H1 (cell line): ENCODE measurements around the gene DISP3. TPM values are rescaled to one million over a fixed set of nuclear protein-coding genes. Genes with fewer than 3 reads are reported as not detected.

Experiments used
- CTCF ChIA-PET: fragments of 300-600 bp; sonication (Branson Sonifier 250); formaldehyde crosslinking; loops from one replicate; lab custom pipeline; 2021; ENCODE audit not compliant: partially characterized antibody; lab: Charles Lee
- POLR2A ChIA-PET: fragments of 300-600 bp; sonication (Branson Sonifier 250); formaldehyde crosslinking; loops from one replicate; lab custom pipeline; 2021; ENCODE audit warnings: inconsistent platforms; ENCODE audit not compliant: partially characterized antibody; lab: Charles Lee
- DNase-seq, 2 experiments: peaks; one replicate each; pipeline versions ENCODE4 v3.0.0 to v3.0.0-alpha.2; 2010 to 2022; ENCODE audit warnings: low spot score in 2 of 2, low read depth in 1 of 2, mixed read lengths in 1 of 2
- FAIRE-seq: peaks from 2 replicates; lab custom pipeline; 2011; peaks lifted over from hg19 to GRCh38; lab: Jason Lieb, UNC
- H2AFZ ChIP-seq: 2 replicates; pipeline ENCODE4 v1.8.1; 2012; ENCODE audit warnings: low read length, inconsistent platforms
- H2AK5ac ChIP-seq: 2 replicates; pipeline ENCODE4 v1.6.1; 2013; ENCODE audit warnings: low read depth, low read length
- H2BK120ac ChIP-seq: replicated peaks from 2 replicates; pipeline ENCODE3; 2013; ENCODE audit warnings: low read depth, low read length, inconsistent platforms
- H2BK12ac ChIP-seq: 2 replicates; pipeline ENCODE4 v1.6.1; 2013; ENCODE audit warnings: low read depth, low read length
- H2BK15ac ChIP-seq: 2 replicates; pipeline ENCODE4 v1.6.1; 2013; ENCODE audit warnings: low read length
- H2BK20ac ChIP-seq: 2 replicates; pipeline ENCODE4 v1.6.1; 2013; ENCODE audit warnings: low read length
- H2BK5ac ChIP-seq: 2 replicates; pipeline ENCODE4 v1.6.1; 2013; ENCODE audit warnings: low read depth, low read length
- H3K14ac ChIP-seq: 2 replicates; pipeline ENCODE4 v1.6.1; 2013; ENCODE audit warnings: inconsistent platforms; ENCODE audit not compliant: insufficient read length
- H3K18ac ChIP-seq: 2 replicates; pipeline ENCODE4 v1.6.1; 2013; ENCODE audit warnings: low read length; ENCODE audit errors: extremely low read depth
- H3K23ac ChIP-seq: 2 replicates; pipeline ENCODE4 v1.6.1; 2013; ENCODE audit warnings: inconsistent platforms; ENCODE audit not compliant: insufficient read length
- H3K23me2 ChIP-seq: 2 replicates; pipeline ENCODE4 v1.6.1; 2013; ENCODE audit warnings: low read depth, low read length
- H3K27ac ChIP-seq: 2 replicates; pipeline ENCODE4 v1.6.1; 2011; ENCODE audit warnings: low read depth, low read length, inconsistent platforms
- H3K27me3 ChIP-seq, 4 experiments: replicated peaks in 1 of 4; 1 replicate in 1 of 4; 2 replicates in 3 of 4; pipeline versions ENCODE4 v1.6.1 to v1.8.1; 2011 to 2013; ENCODE audit warnings: low read length in 3 of 4, mild to moderate bottlenecking in 3 of 4, inconsistent platforms in 2 of 4, mixed read lengths in 2 of 4, moderate library complexity in 1 of 4; ENCODE audit not compliant: control insufficient read depth in 3 of 4, insufficient read depth in 3 of 4; ENCODE audit errors: extremely low read depth in 1 of 4
- H3K36me3 ChIP-seq, 4 experiments: 2 replicates each; pipeline versions ENCODE4 v1.6.1 to v1.8.1; 2011 to 2013; ENCODE audit warnings: mild to moderate bottlenecking in 4 of 4, low read length in 3 of 4, moderate library complexity in 2 of 4, control low read depth in 1 of 4, inconsistent platforms in 1 of 4; ENCODE audit not compliant: insufficient read depth in 4 of 4, control insufficient read depth in 2 of 4
- H3K4ac ChIP-seq: replicated peaks from 2 replicates; pipeline ENCODE3; 2013; ENCODE audit warnings: low read length, low read depth, mixed read lengths, inconsistent platforms; ENCODE audit not compliant: insufficient read length
- H3K4me1 ChIP-seq, 4 experiments: replicated peaks in 1 of 4; 1 replicate in 1 of 4; 2 replicates in 3 of 4; pipeline versions ENCODE4 v1.6.1 to v1.8.1; 2011 to 2013; ENCODE audit warnings: low read length in 3 of 4, inconsistent platforms in 2 of 4, mixed read lengths in 1 of 4; ENCODE audit not compliant: insufficient read depth in 4 of 4, control insufficient read depth in 3 of 4
- H3K4me2 ChIP-seq, 2 experiments: 2 replicates each; pipeline versions ENCODE4 v1.6.1 to v1.8.1; 2011 to 2013; ENCODE audit warnings: low read depth in 2 of 2, low read length in 2 of 2, control low read depth in 1 of 2, inconsistent platforms in 1 of 2, mild to moderate bottlenecking in 1 of 2; ENCODE audit not compliant: insufficient read depth in 1 of 2
- H3K4me3 ChIP-seq, 4 experiments: fragments of 200-600, 300-600 bp in 1 of 4; sonication (generic), shearing (Covaris generic), sonication (Bioruptor Twin) in 1 of 4; 2 replicates each; pipeline versions ENCODE4 v1.5.1 to v1.8.1; 2011 to 2016; ENCODE audit warnings: low read length in 4 of 4, low read depth in 3 of 4, control low read depth in 2 of 4, inconsistent platforms in 2 of 4, mild to moderate bottlenecking in 2 of 4, mixed read lengths in 1 of 4, moderate library complexity in 1 of 4; ENCODE audit not compliant: insufficient read depth in 2 of 4; ENCODE audit errors: extremely low read depth in 1 of 4
- H3K56ac ChIP-seq: replicated peaks from 2 replicates; pipeline ENCODE3; 2013; ENCODE audit warnings: low read depth, mild to moderate bottlenecking, mixed read lengths, low read length, inconsistent platforms; ENCODE audit not compliant: insufficient read length
- H3K79me1 ChIP-seq: 2 replicates; pipeline ENCODE4 v1.6.1; 2013; ENCODE audit warnings: low read depth, low read length, control low read depth
- H3K79me2 ChIP-seq, 2 experiments: 2 replicates each; pipeline versions ENCODE4 v1.6.1 to v1.8.1; 2012 to 2013; ENCODE audit warnings: low read length in 2 of 2, mild to moderate bottlenecking in 2 of 2, inconsistent platforms in 1 of 2; ENCODE audit not compliant: insufficient read depth in 2 of 2, control insufficient read depth in 1 of 2
- H3K9ac ChIP-seq, 4 experiments: replicated peaks in 1 of 4; 1 replicate in 1 of 4; 2 replicates in 3 of 4; pipeline versions ENCODE4 v1.6.1 to v1.8.1; 2011 to 2013; ENCODE audit warnings: low read depth in 3 of 4, low read length in 3 of 4, control low read depth in 2 of 4, mild to moderate bottlenecking in 2 of 4, moderate library complexity in 2 of 4, inconsistent platforms in 1 of 4; ENCODE audit errors: extremely low read depth in 1 of 4
- H3K9me3 ChIP-seq, 2 experiments: 2 replicates each; pipeline versions ENCODE4 v1.6.1 to v1.8.1; 2012 to 2013; ENCODE audit warnings: mild to moderate bottlenecking in 2 of 2, moderate library complexity in 2 of 2, control low read depth in 1 of 2, inconsistent platforms in 1 of 2, low read depth in 1 of 2, low read length in 1 of 2, mixed read lengths in 1 of 2; ENCODE audit not compliant: insufficient read depth in 2 of 2
- H4K20me1 ChIP-seq, 2 experiments: replicated peaks in 1 of 2; 2 replicates each; pipeline versions ENCODE3 to v1.8.1; 2011 to 2013; ENCODE audit warnings: inconsistent platforms in 2 of 2, low read length in 2 of 2, mild to moderate bottlenecking in 1 of 2; ENCODE audit not compliant: insufficient read depth in 2 of 2, control insufficient read depth in 1 of 2
- H4K5ac ChIP-seq: 2 replicates; pipeline ENCODE4 v1.6.1; 2013; ENCODE audit warnings: low read length, low read depth, mixed read lengths, inconsistent platforms; ENCODE audit not compliant: insufficient read length
- H4K8ac ChIP-seq: 2 replicates; pipeline ENCODE4 v1.8.0; 2013; ENCODE audit warnings: mild to moderate bottlenecking, moderate library complexity, low read length, inconsistent platforms; ENCODE audit not compliant: insufficient read depth; ENCODE audit errors: extremely low read depth
- H4K91ac ChIP-seq: replicated peaks from 2 replicates; pipeline ENCODE3; 2013; ENCODE audit warnings: low read length, mixed read lengths, inconsistent platforms; ENCODE audit not compliant: insufficient read length
- CBX5 ChIP-seq: fragments of 300-800, 300-1000 bp; sonication (generic); IDR thresholded peaks from 2 replicates; pipeline ENCODE4 v1.7.1; 2016; ENCODE audit warnings: antibody characterized with exemption, low read length, low read depth
- CHD2 ChIP-seq: IDR thresholded peaks from 2 replicates; pipeline ENCODE4 v1.6.1; 2012; ENCODE audit warnings: low read length, improper control_type of control experiment
- GABPA ChIP-seq: IDR thresholded peaks from 2 replicates; pipeline ENCODE4 v1.6.1; 2011; ENCODE audit warnings: mild to moderate bottlenecking, low read length, moderate library complexity, borderline replicate concordance; ENCODE audit not compliant: insufficient read depth
- GTF2F1 ChIP-seq: IDR thresholded peaks from 2 replicates; pipeline ENCODE4 v1.6.1; 2012; ENCODE audit warnings: low read depth, low read length, improper control_type of control experiment, borderline replicate concordance
- HDAC2 ChIP-seq, 2 experiments: fragments of 300-600 bp in 1 of 2; sonication (generic) in 1 of 2; IDR thresholded peaks; 2 replicates each; pipeline ENCODE4 v1.6.1; 2011 to 2012; ENCODE audit warnings: low read depth in 2 of 2, low read length in 2 of 2, mild to moderate bottlenecking in 2 of 2, moderate library complexity in 2 of 2, borderline replicate concordance in 1 of 2, inconsistent platforms in 1 of 2
- JUND ChIP-seq: IDR thresholded peaks from 2 replicates; pipeline ENCODE4 v1.6.1; 2011; ENCODE audit warnings: mild to moderate bottlenecking, improper control_type of control experiment, low read length
- KDM1A ChIP-seq: fragments of 200-600, 300-600 bp; sonication (generic); IDR thresholded peaks from 2 replicates; pipeline ENCODE4 v1.7.1; 2016; ENCODE audit warnings: mild to moderate bottlenecking, low read length, borderline replicate concordance
- MAFK ChIP-seq: IDR thresholded peaks from 2 replicates; pipeline ENCODE4 v1.6.1; 2012; ENCODE audit warnings: low read depth, mild to moderate bottlenecking, improper control_type of control experiment, low read length
- POLR2A ChIP-seq, 2 experiments: IDR thresholded peaks; 1 replicate in 1 of 2; 2 replicates in 1 of 2; pipeline ENCODE4 v1.6.1; 2011; ENCODE audit warnings: low read depth in 2 of 2, low read length in 2 of 2, mild to moderate bottlenecking in 2 of 2; ENCODE audit errors: control extremely low read depth in 1 of 2
- POU5F1 ChIP-seq: IDR thresholded peaks from 2 replicates; pipeline ENCODE4 v1.6.1; 2011; ENCODE audit warnings: low read depth, mild to moderate bottlenecking, low read length, moderate library complexity
- RNF2 ChIP-seq: fragments of 200-900, 300-1000 bp; sonication (generic); IDR thresholded peaks from 2 replicates; pipeline ENCODE4 v1.7.1; 2016; ENCODE audit warnings: borderline replicate concordance, low read depth, mild to moderate bottlenecking, antibody characterized with exemption, low read length; ENCODE audit not compliant: poor library complexity, severe bottlenecking; ENCODE audit errors: missing control alignments
- SIN3A ChIP-seq, 2 experiments: IDR thresholded peaks in 1 of 2; conservative IDR thresholded peaks in 1 of 2; 2 replicates each; pipeline ENCODE4 v1.6.1; 2011 to 2012; ENCODE audit warnings: low read length in 2 of 2, improper control_type of control experiment in 1 of 2, low read depth in 1 of 2, mild to moderate bottlenecking in 1 of 2
- whole genome bisulfite sequencing, 2 experiments: shearing (Covaris generic) in 1 of 2; methylation state at CpG; one replicate each; pipeline versions ENCODE4 v1.1.6 to v1.1.7; 2013 to 2015; ENCODE audit warnings: low lambda C conversion rate in 2 of 2, mixed read lengths in 2 of 2, inconsistent platforms in 1 of 2, low coverage in 1 of 2, missing lambda C conversion rate in 1 of 2; ENCODE audit not compliant: insufficient replicate concordance in 2 of 2, insufficient coverage in 1 of 2, insufficient read length in 1 of 2; ENCODE audit errors: extremely low coverage in 1 of 2, missing lambda C conversion rate in 1 of 2; 5-methylcytosine and 5-hydroxymethylcytosine counted together
- polyA plus RNA-seq, 7 experiments: library from polyadenylated mRNA; depleted of rRNA in 3 of 7; stranded (reverse) in 5 of 7; unstranded in 2 of 7; fragments of >200 nt in 5 of 7; fragments of 200-250 nt in 2 of 7; gene quantifications; 1 replicate in 5 of 7; 2 replicates in 1 of 7; 4 replicates in 1 of 7; pipeline versions ENCODE4 v1.2.1 to v1.2.3, GENCODE V29; 2011 to 2013; ENCODE audit warnings: missing spikeins in 2 of 7, mixed read lengths in 2 of 7
- total RNA-seq: library from RNA; stranded (reverse); fragmentation: NEBNext Ultra II Directional; extraction: Animal tissue kit (Norgen Biotek cat#: 25700); gene quantifications from 2 replicates; pipeline ENCODE4 v1.2.1, GENCODE V29; 2021
- TF ChIP-seq, protein P1 (sequence below): IDR thresholded peaks from 2 replicates; pipeline ENCODE4 v1.6.1; 2011; ENCODE audit warnings: low read depth, mild to moderate bottlenecking, low read length; ENCODE audit not compliant: insufficient read depth

The DISP3 gene
- total and polyA plus RNA-seq, 2 of the 8 experiments (the other 6 are each of a cell fraction or from before 2014, with no cell fraction given): 3.4 to 4.6 TPM

DNA sequence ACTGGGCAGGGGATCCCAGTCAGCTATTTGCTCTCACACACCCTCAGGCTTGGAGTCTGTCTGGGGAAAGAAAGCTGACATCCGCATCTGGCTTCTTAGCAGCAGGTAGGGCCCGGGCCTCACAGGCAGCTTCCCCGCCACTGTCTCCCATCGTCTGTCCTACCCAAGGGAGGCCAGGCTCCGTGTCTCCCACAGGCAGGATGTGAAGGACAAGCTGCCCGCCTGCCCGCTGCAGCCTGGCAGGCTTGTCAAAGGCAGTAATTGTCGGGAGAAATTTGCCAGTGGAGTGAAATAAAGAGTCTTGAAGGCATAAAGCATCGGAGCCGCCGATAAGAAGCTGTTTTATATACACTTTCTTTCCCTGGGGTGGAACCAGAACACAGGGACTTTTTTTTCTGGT lies 44.0 kb upstream of the DISP3 start:
- no peaks in the 10 kb centered on the region; the same call in 1 of the 2 replicates for H3K23me2 ChIP-seq
- H2AFZ ChIP-seq: no peak overlapping the region
- no peak overlapping the region for H3K9ac ChIP-seq
- H3K4ac ChIP-seq: no peak overlapping the region
- no peak overlapping the region for H3K14ac ChIP-seq
- no peak overlapping the region for H2BK120ac ChIP-seq
- no peak overlapping the region for H2AK5ac ChIP-seq
- H3K4me3 ChIP-seq: no peak overlapping the region
- no peak overlapping the region for H4K5ac ChIP-seq
- H3K36me3 ChIP-seq: no peaks in the 10 kb centered on the region
- H3K79me1 ChIP-seq: no peaks in the 10 kb centered on the region
- H2BK20ac ChIP-seq: no peak overlapping the region
- H4K8ac ChIP-seq: no peak overlapping the region
- H3K27ac ChIP-seq: no peak overlapping the region
- H3K9me3 ChIP-seq: no peaks in the 10 kb centered on the region
- no peaks in the 10 kb centered on the region for H3K79me2 ChIP-seq
- no peak overlapping the region for H3K23ac ChIP-seq
- no peaks in the 10 kb centered on the region for H4K20me1 ChIP-seq
- H3K18ac ChIP-seq: no peak overlapping the region
- no peak overlapping the region for H3K56ac ChIP-seq
- H3K4me1 ChIP-seq: no peaks in the 10 kb centered on the region
- no peaks in the 10 kb centered on the region for H3K27me3 ChIP-seq
- POLR2A ChIA-PET: interaction anchor here (0.8 kb wide), 1 partner anchor 11 kb away, joined by 3 read pairs; no protein-coding TSS in a partner anchor
- no peak overlapping the region for H2BK12ac ChIP-seq
- no peak overlapping the region for H4K91ac ChIP-seq
- H3K4me2 ChIP-seq: no peak overlapping the region
- WGBS, 2 experiments: 97% methylated on average over 11 of the region's 11 CpGs; no CpG with 5 or more reads in 1 of the 2 experiments
- FAIRE-seq (no peak), DNase-seq (no peak)
- CTCF ChIA-PET: interaction anchor here (0.7 to 1.7 kb wide), 6 partner anchors 9 to 207 kb away, joined by 3 to 4 read pairs (median 3); no protein-coding TSS in a partner anchor
- no peak overlapping the region for H2BK5ac ChIP-seq
- H2BK15ac ChIP-seq: no peak overlapping the region
- TF ChIP-seq RNF2 (no peak), HDAC2 (IDR thresholded peaks at IDR 0.05; ENCODE audit: borderline replicate concordance in 1 of 2, low read depth in 2 of 2, low read length in 2 of 2) (no peak), GTF2F1 (no peak), SIN3A (conservative IDR thresholded peaks at IDR 0.05 in 1 of 2, IDR thresholded peaks at IDR 0.05 in 1 of 2; ENCODE audit: low read depth in 1 of 2, low read length in 2 of 2) (no peak), GABPA (no peak), CHD2 (no peak), JUND (no peak), MAFK (no peak), POLR2A (IDR thresholded peaks at IDR 0.05; ENCODE audit: control extremely low read depth in 1 of 2, low read depth in 2 of 2, low read length in 2 of 2) (no peak), KDM1A (no peak), CBX5 (no peak), POU5F1 (no peak)
- TF ChIP-seq, protein P1, sequence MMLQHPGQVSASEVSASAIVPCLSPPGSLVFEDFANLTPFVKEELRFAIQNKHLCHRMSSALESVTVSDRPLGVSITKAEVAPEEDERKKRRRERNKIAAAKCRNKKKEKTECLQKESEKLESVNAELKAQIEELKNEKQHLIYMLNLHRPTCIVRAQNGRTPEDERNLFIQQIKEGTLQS: no peak
